ENCODE data around the gene RELN.

DNA sequence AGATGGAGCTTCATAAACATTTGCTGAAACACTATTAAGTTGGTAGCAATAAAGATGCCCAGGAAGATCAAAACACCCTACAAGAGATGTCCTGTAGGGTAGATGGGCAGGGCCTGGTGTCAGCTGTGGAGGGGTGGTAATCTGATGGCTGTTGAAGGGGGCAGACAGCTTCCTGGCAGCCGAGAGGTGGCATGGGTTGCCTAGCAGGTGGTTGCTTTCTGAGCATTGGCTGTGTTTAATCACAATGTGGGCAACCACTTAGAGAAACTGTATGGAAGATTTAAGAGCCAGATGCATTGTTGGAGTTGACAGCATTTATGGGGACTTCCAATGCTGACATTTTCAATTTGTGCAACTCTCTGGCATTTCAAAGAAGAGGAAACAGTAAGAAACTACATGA is 463.5 kb downstream of the RELN start:
- TF ChIP-seq, protein P1, sequence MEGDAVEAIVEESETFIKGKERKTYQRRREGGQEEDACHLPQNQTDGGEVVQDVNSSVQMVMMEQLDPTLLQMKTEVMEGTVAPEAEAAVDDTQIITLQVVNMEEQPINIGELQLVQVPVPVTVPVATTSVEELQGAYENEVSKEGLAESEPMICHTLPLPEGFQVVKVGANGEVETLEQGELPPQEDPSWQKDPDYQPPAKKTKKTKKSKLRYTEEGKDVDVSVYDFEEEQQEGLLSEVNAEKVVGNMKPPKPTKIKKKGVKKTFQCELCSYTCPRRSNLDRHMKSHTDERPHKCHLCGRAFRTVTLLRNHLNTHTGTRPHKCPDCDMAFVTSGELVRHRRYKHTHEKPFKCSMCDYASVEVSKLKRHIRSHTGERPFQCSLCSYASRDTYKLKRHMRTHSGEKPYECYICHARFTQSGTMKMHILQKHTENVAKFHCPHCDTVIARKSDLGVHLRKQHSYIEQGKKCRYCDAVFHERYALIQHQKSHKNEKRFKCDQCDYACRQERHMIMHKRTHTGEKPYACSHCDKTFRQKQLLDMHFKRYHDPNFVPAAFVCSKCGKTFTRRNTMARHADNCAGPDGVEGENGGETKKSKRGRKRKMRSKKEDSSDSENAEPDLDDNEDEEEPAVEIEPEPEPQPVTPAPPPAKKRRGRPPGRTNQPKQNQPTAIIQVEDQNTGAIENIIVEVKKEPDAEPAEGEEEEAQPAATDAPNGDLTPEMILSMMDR (IDR thresholded peaks at IDR 0.05) = no peak
- no peak for TF ChIP-seq POLR2A (IDR thresholded peaks at IDR 0.05)

Measured in testis (tissue), 2 donors.